Tibial nerve (tissue), 4 donors: ENCODE measurements around the gene PSMA3.

Experiments used
- EP300 ChIP-seq, 2 donors: sonication (generic); formaldehyde crosslinking; IDR thresholded peaks; one replicate each; pipeline ENCODE4 v1.6.1; 2017; ENCODE audit warnings: antibody characterized with exemption in 2 of 2, mild to moderate bottlenecking in 1 of 2
- POLR2A ChIP-seq, 2 donors: fragments of 450-650 bp; IDR thresholded peaks; one replicate each; pipeline ENCODE4 v1.6.1; 2017; ENCODE audit warnings: antibody characterized with exemption in 2 of 2, mild to moderate bottlenecking in 2 of 2, moderate library complexity in 2 of 2
- TF ChIP-seq, protein P1 (sequence below), 5 experiments: fragments of 200-600 bp in 3 of 5; fragments of 450-650 bp in 2 of 5; sonication (generic) in 3 of 5; IDR thresholded peaks; one replicate each; pipeline ENCODE4 v1.5.1; 2016 to 2019; ENCODE audit warnings: antibody characterized with exemption in 5 of 5, mild to moderate bottlenecking in 3 of 5, moderate library complexity in 2 of 5

DNA sequence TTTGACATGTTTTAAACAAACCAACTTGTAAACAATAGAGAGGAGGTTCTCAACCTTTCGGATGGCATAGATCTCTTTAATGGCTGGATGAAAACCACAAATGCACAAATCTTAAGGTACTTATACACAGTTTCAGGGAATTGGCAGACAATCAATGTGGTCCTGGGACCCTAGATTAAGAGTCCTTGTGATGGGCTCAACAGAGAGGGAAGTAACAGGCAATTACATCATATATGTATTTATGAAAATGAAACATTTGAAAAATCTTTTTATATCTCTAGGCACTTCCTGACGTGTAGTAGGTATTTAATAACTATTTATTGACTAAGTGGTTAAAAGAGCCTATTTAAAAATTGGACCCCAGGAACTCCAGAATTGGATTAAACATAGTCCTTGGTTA is 43.8 kb upstream of the PSMA3 start:
- TF ChIP-seq EP300 (IDR thresholded peaks at IDR 0.05) (no peak), POLR2A (IDR thresholded peaks at IDR 0.05) (no peak)
- TF ChIP-seq, protein P1, sequence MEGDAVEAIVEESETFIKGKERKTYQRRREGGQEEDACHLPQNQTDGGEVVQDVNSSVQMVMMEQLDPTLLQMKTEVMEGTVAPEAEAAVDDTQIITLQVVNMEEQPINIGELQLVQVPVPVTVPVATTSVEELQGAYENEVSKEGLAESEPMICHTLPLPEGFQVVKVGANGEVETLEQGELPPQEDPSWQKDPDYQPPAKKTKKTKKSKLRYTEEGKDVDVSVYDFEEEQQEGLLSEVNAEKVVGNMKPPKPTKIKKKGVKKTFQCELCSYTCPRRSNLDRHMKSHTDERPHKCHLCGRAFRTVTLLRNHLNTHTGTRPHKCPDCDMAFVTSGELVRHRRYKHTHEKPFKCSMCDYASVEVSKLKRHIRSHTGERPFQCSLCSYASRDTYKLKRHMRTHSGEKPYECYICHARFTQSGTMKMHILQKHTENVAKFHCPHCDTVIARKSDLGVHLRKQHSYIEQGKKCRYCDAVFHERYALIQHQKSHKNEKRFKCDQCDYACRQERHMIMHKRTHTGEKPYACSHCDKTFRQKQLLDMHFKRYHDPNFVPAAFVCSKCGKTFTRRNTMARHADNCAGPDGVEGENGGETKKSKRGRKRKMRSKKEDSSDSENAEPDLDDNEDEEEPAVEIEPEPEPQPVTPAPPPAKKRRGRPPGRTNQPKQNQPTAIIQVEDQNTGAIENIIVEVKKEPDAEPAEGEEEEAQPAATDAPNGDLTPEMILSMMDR (IDR thresholded peaks at IDR 0.05), result no peak
